SK-N-SH (cell line): ENCODE data around the gene SMYD3. TPM values are rescaled to one million over a fixed set of nuclear protein-coding genes. Genes with fewer than 3 reads are reported as not detected.

Experiments
- CTCF ChIA-PET: fragments of 300-600, 350-600 bp; formaldehyde crosslinking; extraction: SDS; loops from one replicate; lab custom pipeline; 2021; lab: Yijun Ruan, JAX
- POLR2A ChIA-PET: fragments of 350-600 bp; sonication (Branson Sonifier 250); formaldehyde crosslinking; extraction: SDS; loops from one replicate; lab custom pipeline; 2020; ENCODE audit warnings: antibody characterized with exemption, inconsistent platforms; lab: Yijun Ruan, JAX
- DNase-seq: peaks from one replicate; pipeline ENCODE4 v3.0.0; 2012
- H2AFZ ChIP-seq: fragments of 200-600 bp; sonication (generic); 2 replicates; pipeline ENCODE4 v1.8.1; 2016; ENCODE audit warnings: antibody characterized with exemption, mild to moderate bottlenecking, low read depth
- H3F3A ChIP-seq: fragments of 200-600 bp; sonication (generic); replicated peaks from 2 replicates; pipeline ENCODE3; 2016; ENCODE audit warnings: antibody characterized with exemption, mild to moderate bottlenecking; ENCODE audit not compliant: insufficient read depth
- H3K27ac ChIP-seq, 2 experiments: fragments of 200-500 bp in 1 of 2; fragments of 200-600 bp in 1 of 2; sonication (Bioruptor generic) in 1 of 2; sonication (generic), shearing (Covaris generic) in 1 of 2; 2 replicates each; pipeline versions ENCODE4 v1.5.1 to v1.6.1; 2014 to 2016; ENCODE audit warnings: low read depth in 2 of 2, inconsistent platforms in 1 of 2, low read length in 1 of 2, mild to moderate bottlenecking in 1 of 2, mixed read lengths in 1 of 2
- H3K27me3 ChIP-seq: fragments of 200-600 bp; sonication (generic), shearing (Covaris generic); 2 replicates; pipeline ENCODE4 v1.6.1; 2016; ENCODE audit warnings: mixed run types; ENCODE audit not compliant: insufficient read depth
- H3K36me3 ChIP-seq, 2 experiments: fragments of 200-500 bp in 1 of 2; fragments of 200-600 bp in 1 of 2; sonication (Bioruptor generic) in 1 of 2; sonication (generic) in 1 of 2; replicated peaks in 1 of 2; 2 replicates each; pipeline versions ENCODE3 to v1.5.1; 2014 to 2016; ENCODE audit warnings: low read length in 1 of 2, mild to moderate bottlenecking in 1 of 2; ENCODE audit not compliant: insufficient read depth in 2 of 2, control insufficient read depth in 1 of 2
- H3K4me1 ChIP-seq, 2 experiments: fragments of 200-500 bp in 1 of 2; fragments of 200-600 bp in 1 of 2; sonication (Bioruptor generic) in 1 of 2; sonication (generic), shearing (Covaris generic) in 1 of 2; 2 replicates each; pipeline versions ENCODE4 v1.5.1 to v1.6.1; 2014 to 2016; ENCODE audit warnings: low read depth in 1 of 2, low read length in 1 of 2, mixed run types in 1 of 2; ENCODE audit not compliant: insufficient read depth in 2 of 2, control insufficient read depth in 1 of 2
- H3K4me2 ChIP-seq: fragments of 200-600 bp; sonication (generic), shearing (Covaris generic); 2 replicates; pipeline ENCODE4 v1.6.1; 2017; ENCODE audit warnings: mixed run types
- H3K4me3 ChIP-seq, 2 experiments: fragments of 200-500 bp in 1 of 2; fragments of 200-600 bp in 1 of 2; sonication (Bioruptor generic) in 1 of 2; sonication (generic), shearing (Covaris generic) in 1 of 2; 2 replicates each; pipeline versions ENCODE4 v1.5.1 to v1.8.1; 2014 to 2016; ENCODE audit warnings: low read depth in 2 of 2, inconsistent platforms in 1 of 2, low read length in 1 of 2, mild to moderate bottlenecking in 1 of 2, mixed read lengths in 1 of 2, moderate library complexity in 1 of 2
- H3K79me2 ChIP-seq: fragments of 200-600 bp; sonication (generic); 2 replicates; pipeline ENCODE4 v1.8.1; 2017; ENCODE audit warnings: mild to moderate bottlenecking; ENCODE audit not compliant: insufficient read depth
- H3K9ac ChIP-seq: fragments of 200-600 bp; sonication (generic); 2 replicates; pipeline ENCODE4 v1.6.1; 2017; ENCODE audit warnings: mixed run types
- H3K9me2 ChIP-seq: fragments of 200-600 bp; sonication (generic); 2 replicates; pipeline ENCODE4 v1.6.1; 2017; ENCODE audit warnings: mixed run types
- H3K9me3 ChIP-seq: fragments of 200-600 bp; sonication (generic); 2 replicates; pipeline ENCODE4 v1.6.1; 2017; ENCODE audit warnings: mixed run types, mild to moderate bottlenecking, moderate library complexity
- H4K20me1 ChIP-seq: fragments of 200-600 bp; sonication (generic); 2 replicates; pipeline ENCODE4 v1.6.1; 2017; ENCODE audit warnings: mild to moderate bottlenecking, mixed run types; ENCODE audit not compliant: insufficient read depth
- CTCF ChIP-seq: fragments of 200-600 bp; sonication (generic); IDR thresholded peaks from 2 replicates; pipeline ENCODE4 v1.6.1; 2017; ENCODE audit warnings: antibody characterized with exemption, mild to moderate bottlenecking, moderate library complexity
- ELF1 ChIP-seq: IDR thresholded peaks from 2 replicates; pipeline ENCODE4 v1.4.0; 2012
- EP300 ChIP-seq, 2 experiments: IDR thresholded peaks; 2 replicates each; pipeline versions ENCODE4 v1.4.0 to v1.6.1; 2012; ENCODE audit warnings: borderline replicate concordance in 1 of 2, low read depth in 1 of 2, low read length in 1 of 2
- EZH2phosphoT487 ChIP-seq: fragments of 200-600 bp; sonication (generic); IDR thresholded peaks from 2 replicates; pipeline ENCODE4 v1.6.1; 2017; ENCODE audit warnings: low read depth, mixed run types, mild to moderate bottlenecking, antibody characterized with exemption, moderate library complexity, borderline replicate concordance
- FOSL2 ChIP-seq: IDR thresholded peaks from 2 replicates; pipeline ENCODE4 v1.4.0; 2012; ENCODE audit warnings: low read depth, mild to moderate bottlenecking, moderate library complexity, borderline replicate concordance
- FOXM1 ChIP-seq: IDR thresholded peaks from 2 replicates; pipeline ENCODE4 v1.4.0; 2012; ENCODE audit warnings: low read depth, mild to moderate bottlenecking
- GATA2 ChIP-seq: sonication (generic); formaldehyde crosslinking; IDR thresholded peaks from 2 replicates; pipeline ENCODE4 v1.5.0; 2020; ENCODE audit warnings: mild to moderate bottlenecking, missing genetic modification reagents
- IRF3 ChIP-seq: fragments of 150-350 bp; IDR thresholded peaks from 2 replicates; pipeline ENCODE4 v1.6.1; 2016; ENCODE audit warnings: mild to moderate bottlenecking, low read depth, low read length
- JUND ChIP-seq: IDR thresholded peaks from 2 replicates; pipeline ENCODE4 v1.4.0; 2012
- MXI1 ChIP-seq: IDR thresholded peaks from 2 replicates; pipeline ENCODE4 v1.6.1; 2012; ENCODE audit warnings: mild to moderate bottlenecking, low read depth, low read length, improper control_type of control experiment
- NFIC ChIP-seq: IDR thresholded peaks from 2 replicates; pipeline ENCODE4 v1.4.0; 2012; ENCODE audit warnings: borderline replicate concordance
- POLR2AphosphoS5 ChIP-seq: IDR thresholded peaks from 2 replicates; pipeline ENCODE4 v1.6.1; 2012; ENCODE audit warnings: low read depth, low read length
- RAD21 ChIP-seq: IDR thresholded peaks from 2 replicates; pipeline ENCODE4 v1.6.1; 2012; ENCODE audit warnings: mild to moderate bottlenecking, low read length
- REST ChIP-seq: IDR thresholded peaks from 2 replicates; pipeline ENCODE4 v1.6.1; 2012; ENCODE audit warnings: mild to moderate bottlenecking, low read depth, low read length, moderate library complexity
- RFX5 ChIP-seq: IDR thresholded peaks from 2 replicates; pipeline ENCODE4 v1.6.1; 2012; ENCODE audit warnings: mild to moderate bottlenecking, improper control_type of control experiment, low read length
- TCF12 ChIP-seq: IDR thresholded peaks from 2 replicates; pipeline ENCODE4 v1.4.0; 2012
- TEAD4 ChIP-seq: IDR thresholded peaks from 2 replicates; pipeline ENCODE4 v1.4.0; 2012; ENCODE audit warnings: mild to moderate bottlenecking, borderline replicate concordance; ENCODE audit not compliant: insufficient read depth
- ZBTB33 ChIP-seq: IDR thresholded peaks from 2 replicates; pipeline ENCODE4 v1.4.0; 2012; ENCODE audit warnings: low read depth, borderline replicate concordance
- WGBS: methylation state at CpG from one replicate; pipeline ENCODE4 v1.1.6; 2017; ENCODE audit warnings: low lambda C conversion rate; 5-methylcytosine and 5-hydroxymethylcytosine counted together
- polyA plus RNA-seq, 3 experiments: library from polyadenylated mRNA; depleted of rRNA; stranded (reverse); fragments of >200 nt; gene quantifications; 2 replicates each; pipeline ENCODE4 v1.2.3, GENCODE V29; 2012
- TF ChIP-seq, protein P1 (sequence below): fragments of 150-350 bp; IDR thresholded peaks from 2 replicates; pipeline ENCODE4 v1.6.1; 2017; ENCODE audit warnings: antibody characterized with exemption, low read length, low read depth, borderline replicate concordance

Gene SMYD3
- polyA plus RNA-seq, 1 of the 3 experiments (the other 2 are of a cell fraction), result 31.4 TPM

GRCh38 chr1:245896258-245896657, 610.8 kb downstream of the SMYD3 start:
- POLR2A ChIA-PET, result no interaction called here
- WGBS, result 83% methylated on average over 3 of the region's 3 CpGs

DNA sequence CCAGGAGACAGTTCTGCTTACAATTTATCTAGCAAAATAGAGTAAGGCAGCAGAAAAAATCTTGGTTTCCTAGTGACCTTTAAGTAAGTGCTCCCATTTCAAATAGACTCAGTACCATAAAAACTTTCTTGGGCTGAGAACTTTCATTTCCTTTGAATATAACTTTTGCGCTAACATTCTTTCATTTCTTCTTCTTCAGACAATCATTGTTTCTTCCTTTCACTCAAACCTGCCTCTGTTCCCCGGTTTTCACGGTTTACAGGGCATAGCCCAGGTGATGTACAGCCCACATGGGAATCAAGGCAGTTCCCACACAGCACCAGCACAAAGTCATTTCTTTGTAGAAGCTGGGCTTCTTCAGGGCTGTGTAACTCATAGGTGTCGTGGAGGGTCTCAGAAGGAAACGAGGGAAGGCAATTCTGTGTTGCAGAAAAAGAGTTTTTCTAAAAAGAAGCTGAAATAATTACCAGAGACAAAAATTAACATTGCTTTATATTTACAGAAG, 611.6 kb downstream of the SMYD3 start:
- ChIA-PET CTCF (interaction anchor here (0.6 kb wide), 1 partner anchor 34 kb away, joined by 3 read pairs; no protein-coding TSS in a partner anchor), POLR2A (no interaction called here)
- Histone ChIP-seq H3K4me3 (no peak overlapping the region), H3K27ac (peak overlapping the region in 1 of 2 experiments; percentile 75; a peak in 2 of 4 replicates), H3K79me2 (no peaks in the 10 kb centered on the region), H3F3A (no peaks in the 10 kb centered on the region), H3K4me1 (peaks cover 0 to 13% of the 10 kb centered on the region in 2 experiments; a peak in 2 of 4 replicates), H2AFZ (no peak overlapping the region), H3K4me2 (no peak overlapping the region), H3K9me3 (no peaks in the 10 kb centered on the region; the same call in 1 of the 2 replicates), H3K27me3 (no peaks in the 10 kb centered on the region), H3K9me2 (no peaks in the 10 kb centered on the region), H3K36me3 (no peaks in the 10 kb centered on the region), H3K9ac (no peak overlapping the region), H4K20me1 (no peaks in the 10 kb centered on the region)
- 90% methylated on average over 5 of the region's 5 CpGs for WGBS
- DNase-seq, result no peak
- TF ChIP-seq CTCF (no peak), EZH2phosphoT487 (no peak), TCF12 (no peak), IRF3 (no peak), FOSL2 (no peak), MXI1 (no peak), POLR2AphosphoS5 (no peak), ZBTB33 (no peak), JUND (no peak), TEAD4 (no peak), FOXM1 (no peak), REST (no peak), NFIC (no peak), RFX5 (no peak), ELF1 (no peak), GATA2 (CRISPR knock-in tag) (no peak)
- TF ChIP-seq, protein P1, sequence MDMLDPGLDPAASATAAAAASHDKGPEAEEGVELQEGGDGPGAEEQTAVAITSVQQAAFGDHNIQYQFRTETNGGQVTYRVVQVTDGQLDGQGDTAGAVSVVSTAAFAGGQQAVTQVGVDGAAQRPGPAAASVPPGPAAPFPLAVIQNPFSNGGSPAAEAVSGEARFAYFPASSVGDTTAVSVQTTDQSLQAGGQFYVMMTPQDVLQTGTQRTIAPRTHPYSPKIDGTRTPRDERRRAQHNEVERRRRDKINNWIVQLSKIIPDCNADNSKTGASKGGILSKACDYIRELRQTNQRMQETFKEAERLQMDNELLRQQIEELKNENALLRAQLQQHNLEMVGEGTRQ, result no peak

More at GRCh38 chr1:245896258-245896657, 610.8 kb downstream of the SMYD3 start:
- no peaks in the 10 kb centered on the region; the same call in 1 of the 2 replicates for H3K9me3 ChIP-seq
- H3K4me2 ChIP-seq, result no peak overlapping the region
- H3K4me3 ChIP-seq, result no peak overlapping the region
- H3K79me2 ChIP-seq, result no peaks in the 10 kb centered on the region
- H3K9ac ChIP-seq, result no peak overlapping the region
- CTCF ChIA-PET, result no interaction called here
- peaks cover 0 to 13% of the 10 kb centered on the region in 2 experiments; a peak in 2 of 4 replicates for H3K4me1 ChIP-seq
- H3F3A ChIP-seq, result no peaks in the 10 kb centered on the region
- no peaks in the 10 kb centered on the region for H3K36me3 ChIP-seq
- H3K27ac ChIP-seq, result peak overlapping the region in 1 of 2 experiments; percentile 75; a peak in 2 of 4 replicates
- no peak overlapping the region for H2AFZ ChIP-seq
- H3K27me3 ChIP-seq, result no peaks in the 10 kb centered on the region
- no peaks in the 10 kb centered on the region for H4K20me1 ChIP-seq
- DNase-seq, result no peak
- no peaks in the 10 kb centered on the region for H3K9me2 ChIP-seq
- TF ChIP-seq RAD21 (peak; percentile 25; the same call in 1 of the 2 replicates), EP300 (IDR thresholded peaks at IDR 0.05; ENCODE audit: borderline replicate concordance in 1 of 2, low read depth in 1 of 2, low read length in 1 of 2) (no peak)
